CD1c-positive myeloid dendritic cell (primary cell): Measurements from ENCODE around the gene ZFPL1.

ENCODE experiments used
- DNase-seq: peaks from one replicate; pipeline ENCODE4 v3.0.0-alpha.2; 2016; ENCODE audit errors: extremely low spot score

The ZFPL1 gene

GRCh38 chr11:65083834-65084597, at the start of gene ZFPL1, which contains the start of gene CDCA5:
ZFPL1 (plus strand) TSS chr11:65084222; CDS start chr11:65084699, 477 bp downstream.
CDCA5 (minus strand) TSS chr11:65084040; CDS start chr11:65083978, 62 bp downstream.
- peak; percentile 99 for DNase-seq

DNA sequence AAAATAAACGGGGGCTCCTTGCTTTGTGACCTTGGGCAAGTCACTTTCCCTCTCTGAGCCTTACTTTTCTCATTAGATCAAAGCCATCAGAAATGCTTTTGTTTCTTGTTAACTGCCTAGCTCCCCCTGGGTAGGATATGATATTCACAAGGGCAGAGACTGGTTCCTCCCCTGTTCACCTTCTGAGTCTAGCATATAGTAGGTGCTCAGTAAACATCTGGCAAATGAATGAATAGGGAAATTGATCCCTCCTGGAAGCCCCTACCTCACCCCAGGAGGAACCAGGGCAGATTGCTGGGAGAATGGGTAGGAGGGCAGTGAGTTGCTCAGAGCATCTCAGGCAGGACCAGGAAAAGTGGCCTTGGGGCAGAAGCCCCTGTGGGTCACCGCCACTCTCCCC, 49.6 kb upstream of the ZFPL1 start:
- no peak for DNase-seq

DNA sequence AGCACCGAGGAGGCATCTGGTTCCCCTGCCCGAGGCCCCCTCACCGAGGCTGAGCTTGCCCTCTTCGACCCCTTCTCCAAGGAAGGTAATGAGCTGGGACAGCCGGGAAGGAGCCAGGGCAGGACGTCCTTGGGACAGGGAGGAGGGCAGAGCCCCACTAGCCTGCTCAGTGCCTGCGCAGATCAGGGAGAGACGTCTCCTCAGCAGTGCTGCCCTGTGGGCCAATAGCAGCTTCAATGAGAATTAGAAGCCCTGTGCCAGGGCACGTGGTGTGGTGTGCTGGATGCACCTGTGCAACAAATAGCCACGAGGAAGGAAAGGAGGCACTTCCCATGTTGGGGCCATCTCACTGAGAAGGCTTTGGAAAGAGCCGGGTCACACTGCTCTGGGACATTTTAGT, 48.4 kb upstream of the ZFPL1 start:
- no peak for DNase-seq

DNA sequence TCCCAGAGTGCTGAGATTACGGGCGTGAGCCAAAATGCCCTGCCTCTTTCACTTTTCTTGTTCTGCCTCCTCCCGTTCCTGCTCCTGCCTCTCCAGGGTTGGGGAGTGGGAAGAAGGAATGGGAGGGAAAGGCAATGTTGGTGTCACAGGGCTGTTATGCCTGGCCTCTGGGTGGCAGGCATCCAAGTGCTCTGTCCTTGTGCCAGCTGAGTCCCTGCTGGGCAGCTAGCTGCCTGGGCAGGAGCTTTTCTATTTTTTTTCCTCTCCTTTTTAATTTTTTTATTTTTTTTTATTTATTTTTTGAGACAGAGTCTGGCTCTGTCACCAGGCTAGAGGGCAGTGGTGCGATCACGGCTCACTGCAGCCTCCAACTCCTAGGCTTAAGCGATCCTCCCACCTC, 47.1 kb upstream of the ZFPL1 start:
- DNase-seq: no peak

GRCh38 chr11:65040520-65040846, 43.5 kb upstream of the ZFPL1 start:
- no peak for DNase-seq

GRCh38 chr11:65040847-65041622, 43.0 kb upstream of the ZFPL1 start, which contains the start of gene SAC3D1:
SAC3D1 (plus strand) TSS chr11:65041210; CDS start chr11:65041293, 83 bp downstream.
- peak; percentile 91 for DNase-seq

DNA sequence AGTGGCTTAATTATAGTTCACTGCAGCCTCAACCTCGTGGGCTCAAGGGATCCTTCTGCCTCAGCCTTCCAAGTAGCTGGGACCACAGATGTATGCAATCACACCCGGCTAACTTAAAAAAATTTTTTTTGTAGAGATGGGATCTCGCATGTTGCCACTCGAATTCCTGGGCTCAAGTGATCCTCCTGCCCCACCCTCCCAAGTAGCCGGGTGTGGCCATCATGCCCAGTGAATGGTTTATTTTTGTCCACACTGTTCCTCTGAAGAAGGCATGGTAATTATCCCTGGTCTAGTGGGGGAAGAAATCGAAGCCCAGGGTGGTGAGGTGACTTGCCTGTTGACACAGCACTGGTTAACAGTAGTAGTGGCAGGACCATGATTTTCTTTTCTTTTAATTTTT, 41.1 kb upstream of the ZFPL1 start:
- DNase-seq: no peak

DNA sequence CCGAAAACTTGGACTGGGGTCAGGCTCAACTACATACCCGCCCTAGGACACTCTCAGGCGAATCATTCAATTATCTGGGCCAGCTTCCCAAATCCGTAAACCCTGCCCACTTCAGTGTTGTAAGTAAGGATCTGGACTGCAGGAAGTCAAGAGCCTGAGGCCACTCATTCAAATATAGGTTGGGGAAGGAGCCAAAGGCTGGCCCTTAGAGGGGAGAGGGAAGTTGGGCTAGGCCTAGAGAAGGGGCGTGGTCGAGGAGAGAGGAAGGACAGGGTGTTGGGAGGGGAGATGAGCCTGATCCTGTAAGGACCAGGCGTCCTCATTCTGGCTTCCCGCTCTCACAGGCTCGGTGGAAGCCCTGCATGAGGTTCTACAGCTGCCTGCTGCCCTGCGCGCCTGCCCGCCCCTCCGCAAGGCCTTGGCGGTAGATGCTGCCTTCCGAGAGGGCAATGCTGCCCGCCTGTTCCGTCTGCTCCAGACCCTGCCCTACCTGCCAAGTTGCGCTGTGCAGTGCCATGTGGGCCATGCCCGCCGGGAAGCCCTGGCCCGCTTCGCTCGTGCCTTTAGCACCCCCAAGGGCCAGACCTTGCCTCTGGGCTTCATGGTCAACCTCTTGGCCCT, 40.0 kb upstream of the ZFPL1 start:
- DNase-seq: peak; percentile 93

DNA sequence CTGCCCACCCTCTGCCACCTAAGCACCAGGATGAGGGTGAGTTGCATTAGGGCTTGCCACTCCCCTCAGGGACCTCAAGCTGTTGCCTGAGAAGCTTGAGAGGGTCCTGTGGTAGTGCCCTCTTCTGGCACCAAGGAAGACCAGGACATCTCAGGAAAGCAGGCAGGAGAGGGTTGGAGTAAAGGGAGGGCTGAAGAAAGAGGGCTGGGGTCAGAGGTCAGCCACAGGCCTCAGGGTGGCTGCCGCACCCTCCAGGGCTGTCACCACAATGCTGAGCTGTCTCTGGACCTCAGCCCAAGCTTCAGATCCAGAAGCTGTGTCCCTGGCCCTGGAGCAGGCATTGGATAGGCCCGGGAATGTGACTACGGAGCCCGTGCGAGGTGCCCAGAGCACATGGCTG, 39.0 kb upstream of the ZFPL1 start:
- no peak for DNase-seq

GRCh38 chr11:65045728-65046127, 38.3 kb upstream of the ZFPL1 start:
- DNase-seq: no peak

DNA sequence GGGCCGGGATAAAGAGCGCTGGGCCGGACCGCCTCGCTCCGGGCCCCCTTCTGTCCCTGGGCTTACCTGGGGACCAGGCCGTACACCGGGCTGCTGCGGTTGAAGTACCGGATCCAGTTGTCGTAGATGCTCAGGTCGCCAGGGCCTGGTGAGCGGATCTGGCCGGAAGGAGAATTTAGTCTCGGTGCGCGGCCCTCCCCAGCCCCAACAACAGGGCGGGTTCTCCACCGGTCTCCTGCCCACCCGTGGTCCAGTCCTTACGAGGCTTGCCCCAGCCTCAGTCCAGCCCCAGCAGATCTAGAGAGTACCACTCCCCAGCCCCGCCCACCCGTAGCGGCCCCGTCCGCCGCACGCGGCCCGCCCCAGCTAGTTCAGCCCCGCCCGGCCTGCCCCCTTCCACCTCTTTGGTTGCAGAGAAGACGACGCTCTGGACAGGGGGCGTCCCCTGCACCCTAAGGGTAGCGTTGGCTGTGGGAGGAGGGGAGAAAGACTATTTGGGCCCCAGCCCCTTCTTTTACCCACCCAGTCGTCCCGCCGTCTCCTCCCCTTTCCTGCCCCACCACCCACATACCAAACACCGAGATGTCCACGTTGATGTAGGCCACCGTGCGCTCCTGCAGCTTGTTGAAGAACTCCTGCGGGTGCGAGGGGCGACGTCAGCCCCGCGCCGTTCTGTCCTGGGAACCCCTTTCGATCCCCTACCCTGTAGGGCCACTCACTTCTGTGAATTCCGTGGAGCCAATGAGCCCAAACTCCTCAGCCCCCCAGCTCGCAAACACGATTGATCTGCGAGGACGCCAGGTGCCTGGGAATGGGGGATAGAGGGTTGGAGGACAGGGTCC, 36.2 kb upstream of the ZFPL1 start:
- DNase-seq: peak; percentile 13

DNA sequence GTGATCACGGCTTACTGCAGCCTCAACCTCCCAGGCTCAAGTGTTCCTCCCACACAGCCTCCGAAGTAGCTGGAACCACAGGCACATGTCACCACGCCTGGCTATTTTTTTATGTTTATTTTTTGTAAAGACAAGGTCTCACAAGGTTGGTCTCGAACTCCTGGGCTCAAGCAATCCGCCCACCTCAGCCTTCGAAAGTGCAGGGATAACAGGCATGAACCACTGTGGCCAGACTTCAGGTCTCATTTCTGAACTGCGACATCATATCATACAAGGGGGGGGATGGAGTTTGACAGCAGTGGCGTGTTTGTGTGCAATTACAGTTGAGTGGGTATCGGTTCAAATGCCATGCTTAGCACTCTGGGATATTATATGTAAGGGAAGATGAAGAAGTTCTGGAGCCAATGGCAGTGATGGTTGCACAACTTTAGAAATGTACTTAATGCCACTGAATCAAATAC, 32.6 kb upstream of the ZFPL1 start:
- no peak for DNase-seq

DNA sequence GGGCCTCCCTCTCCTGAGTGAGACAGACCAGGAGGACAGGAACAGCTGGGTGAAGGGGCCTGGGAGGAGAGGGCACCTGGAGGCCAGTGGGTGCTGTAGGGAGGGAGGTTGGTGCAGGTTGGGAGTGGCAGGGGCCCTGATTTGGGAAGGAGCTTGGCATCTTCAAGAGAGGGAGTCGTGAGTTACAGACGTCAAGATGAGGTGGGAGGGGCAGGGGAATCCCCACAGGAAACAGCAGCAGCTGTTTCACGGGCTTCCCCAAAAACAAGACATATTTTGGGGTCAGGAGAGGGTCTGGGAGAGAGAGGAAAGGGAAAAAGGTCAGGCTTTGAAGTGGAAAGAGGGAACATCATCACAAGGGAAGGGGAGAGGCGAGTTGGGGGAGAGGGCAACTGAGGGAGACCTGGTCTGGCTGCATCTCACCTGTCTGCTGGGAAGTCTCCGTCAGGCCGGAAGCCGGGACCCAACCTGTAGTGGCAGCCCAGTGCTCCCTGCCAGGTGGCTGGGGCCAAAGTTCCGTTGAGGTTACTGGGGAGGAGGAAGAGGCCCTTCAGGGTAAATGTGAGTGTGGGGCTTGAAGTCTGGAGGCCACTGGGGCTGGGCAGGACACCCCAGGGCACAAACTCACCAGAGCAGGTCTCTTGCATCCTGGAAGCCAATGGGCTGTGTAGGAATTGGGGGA, 30.1 kb upstream of the ZFPL1 start:
- peak; percentile 20 for DNase-seq

GRCh38 chr11:65055538-65055937, 28.5 kb upstream of the ZFPL1 start:
- DNase-seq: no peak

DNA sequence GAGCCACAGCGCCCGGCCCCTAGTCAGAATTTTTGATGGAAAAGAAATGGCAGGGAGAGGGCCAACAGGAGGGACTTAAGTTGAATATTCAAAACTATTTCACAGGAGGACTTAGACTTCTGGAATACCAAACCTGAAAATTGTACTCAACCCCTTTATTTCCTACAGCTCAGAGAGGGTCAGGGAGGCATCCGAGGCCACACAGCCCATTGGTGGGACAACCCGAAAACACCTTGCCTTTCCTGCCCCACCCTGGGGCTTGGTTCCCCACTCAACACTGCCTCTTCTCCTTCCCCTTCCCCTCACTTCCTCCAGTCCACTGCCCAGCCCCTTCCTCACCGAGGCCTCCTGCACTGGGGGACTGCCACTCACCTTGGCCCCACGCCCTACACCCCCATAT, 27.0 kb upstream of the ZFPL1 start:
- DNase-seq: no peak

DNA sequence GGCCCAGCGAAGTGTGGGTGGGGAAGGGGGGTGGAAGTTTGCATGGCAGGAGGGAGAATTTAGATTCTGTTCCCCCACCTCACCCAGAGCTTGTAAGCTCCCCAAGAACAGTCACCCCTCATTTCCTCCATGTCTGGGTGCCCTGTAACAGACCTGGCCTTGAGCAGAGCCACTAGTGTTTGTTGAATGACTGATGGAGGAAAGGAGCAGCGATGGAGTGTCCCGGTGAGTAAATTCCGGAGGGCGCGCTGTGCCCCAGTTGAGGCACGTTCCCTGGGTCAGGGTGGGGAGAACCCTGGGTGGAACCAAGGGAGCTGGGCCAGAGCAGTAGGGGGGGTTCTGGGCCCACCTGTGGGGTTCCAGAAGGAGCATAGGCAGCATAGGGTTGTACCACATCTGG, 26.5 kb upstream of the ZFPL1 start:
- no peak for DNase-seq

DNA sequence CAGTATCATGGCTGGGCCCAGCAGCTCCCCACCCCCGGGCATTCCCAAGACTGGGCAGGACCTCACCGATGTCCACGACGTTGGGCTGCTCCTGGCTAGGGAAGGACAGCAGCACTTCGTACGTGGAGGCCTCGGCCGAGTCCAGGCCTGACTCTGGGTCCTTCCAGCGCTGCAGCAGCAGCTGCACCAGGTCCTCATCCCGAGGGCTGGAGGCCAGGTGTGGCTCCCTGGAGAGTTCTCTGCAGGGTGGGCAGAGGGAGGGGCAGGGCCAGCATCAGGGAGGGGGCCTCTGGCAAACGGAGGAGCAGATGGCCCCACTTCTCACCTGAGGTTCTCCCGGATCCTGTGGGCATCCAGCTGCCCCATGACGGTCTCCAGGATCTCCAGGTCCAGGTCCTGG, 26.0 kb upstream of the ZFPL1 start:
- no peak for DNase-seq

DNA sequence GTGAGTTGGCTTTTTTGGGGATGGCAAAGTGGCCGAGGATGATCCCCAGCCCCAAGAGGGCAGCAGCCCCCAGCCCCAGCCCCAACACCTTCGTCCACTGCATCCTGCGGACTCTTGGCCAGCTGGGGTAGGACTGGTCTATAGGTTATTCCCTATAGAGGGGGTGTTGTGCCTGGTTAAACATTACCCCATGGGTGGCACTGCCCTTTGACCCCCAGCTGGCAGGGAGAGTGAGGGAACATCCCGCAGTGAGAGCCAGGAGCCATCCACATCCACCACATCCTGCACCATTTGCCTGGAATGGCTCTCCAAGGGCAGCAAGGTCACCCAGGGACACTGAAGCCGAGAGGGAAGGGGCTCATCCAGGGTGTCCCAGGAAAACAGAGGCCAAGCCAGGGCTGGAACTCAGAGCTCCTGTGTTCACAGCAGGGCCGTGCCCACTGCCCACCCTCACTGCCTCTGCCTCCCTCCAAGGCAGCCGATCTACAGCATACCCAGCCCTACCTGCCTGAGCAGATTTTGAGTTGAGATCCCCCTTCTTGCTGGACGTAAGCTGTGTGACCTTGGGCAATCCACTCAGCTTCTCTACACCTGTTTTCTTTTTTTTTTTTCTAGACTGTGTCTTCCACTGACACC, 25.5 kb upstream of the ZFPL1 start, which contains the start of gene NAALADL1:
TSS of gene NAALADL1 (minus strand) at position 135 of the 636 bp plus-strand sequence. CDS start at position 103, 32 bp downstream.
- DNase-seq: no peak

DNA sequence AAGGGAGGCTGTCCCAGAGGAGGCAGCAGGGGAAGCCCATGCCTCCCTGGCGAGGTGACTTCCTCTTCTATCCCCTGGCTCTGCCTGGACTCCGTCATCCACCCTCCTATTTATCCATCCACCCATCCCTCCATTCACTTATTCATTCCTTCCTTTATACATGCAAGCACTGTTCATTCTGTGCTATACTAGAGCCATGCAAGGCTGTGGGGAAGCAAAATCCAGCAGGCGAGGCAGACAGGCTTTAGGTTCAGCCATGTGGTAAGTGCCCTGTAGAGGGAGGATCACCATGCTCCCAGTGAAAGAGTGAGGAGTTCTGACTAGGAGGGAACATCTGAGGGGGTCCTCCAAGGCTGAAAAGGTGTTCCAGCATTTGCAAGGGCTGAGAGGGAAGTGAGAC, 24.5 kb upstream of the ZFPL1 start:
- DNase-seq: no peak
